Measurements from ENCODE around the gene ARHGAP25. TPM values are rescaled to one million over a fixed set of nuclear protein-coding genes. Genes with fewer than 3 reads are reported as not detected.

The ARHGAP25 gene
- total RNA-seq, 1 experiment from 2014 or later = 0.27 TPM

- Histone ChIP-seq H3K4me1 (ENCODE audit: control insufficient read depth in 1 of 2, insufficient read depth in 2 of 2, low read length in 2 of 2) (peaks cover 0 to 3% of the 10 kb centered on the region in 2 experiments; a peak in 1 of 4 replicates), H3K4me3 (replicated peaks in 1 of 2; ENCODE audit: low read depth in 1 of 2, low read length in 2 of 2) (no peak overlapping the region), H3K9me3 (ENCODE audit: control insufficient read depth in 1 of 2, insufficient read depth in 1 of 2, low read depth in 1 of 2, low read length in 2 of 2) (no peaks in the 10 kb centered on the region), H4K20me1 (ENCODE audit: insufficient read depth) (no peaks in the 10 kb centered on the region), H3K9ac (ENCODE audit: low read length) (no peak overlapping the region), H2AFZ (ENCODE audit: low read depth, low read length, poor library complexity, severe bottlenecking) (no peak overlapping the region), H3K79me2 (ENCODE audit: insufficient read depth, low read length) (no peaks in the 10 kb centered on the region), H3K27ac (ENCODE audit: low read depth, low read length) (no peak overlapping the region), H3K36me3 (ENCODE audit: control insufficient read depth in 1 of 2, insufficient read depth in 2 of 2, low read length in 2 of 2) (no peaks in the 10 kb centered on the region), H3K4me2 (ENCODE audit: low read length) (no peak overlapping the region), H3K27me3 (ENCODE audit: insufficient read depth, low read length) (no peaks in the 10 kb centered on the region; the same call in 1 of the 2 replicates), H3K9me2 (ENCODE audit: insufficient read depth) (no peaks in the 10 kb centered on the region)
- no TSS peak for BruUV-seq (replicated peaks)
- POLR2A ChIA-PET = no interaction called here
- RAD21 ChIA-PET (ENCODE audit: low non-redundant PET in 1 of 2, low total read pairs in 2 of 2, uncharacterized antibody in 2 of 2, unreplicated experiment in 2 of 2) = no interaction called here
- TF ChIP-seq POLR2AphosphoS5 (IDR thresholded peaks at IDR 0.05; ENCODE audit: low read depth, low read length) (no peak), CBX3 (IDR thresholded peaks at IDR 0.05; ENCODE audit: low read depth) (no peak), JUND (IDR thresholded peaks at IDR 0.05) (no peak), ELF1 (IDR thresholded peaks at IDR 0.05; ENCODE audit: borderline replicate concordance, low read depth) (no peak), FOSL1 (IDR thresholded peaks at IDR 0.05; ENCODE audit: low read depth) (no peak), REST (IDR thresholded peaks at IDR 0.05; ENCODE audit: low read depth) (no peak), EZH2 (IDR thresholded peaks at IDR 0.05) (no peak)
- TF ChIP-seq, protein P1, sequence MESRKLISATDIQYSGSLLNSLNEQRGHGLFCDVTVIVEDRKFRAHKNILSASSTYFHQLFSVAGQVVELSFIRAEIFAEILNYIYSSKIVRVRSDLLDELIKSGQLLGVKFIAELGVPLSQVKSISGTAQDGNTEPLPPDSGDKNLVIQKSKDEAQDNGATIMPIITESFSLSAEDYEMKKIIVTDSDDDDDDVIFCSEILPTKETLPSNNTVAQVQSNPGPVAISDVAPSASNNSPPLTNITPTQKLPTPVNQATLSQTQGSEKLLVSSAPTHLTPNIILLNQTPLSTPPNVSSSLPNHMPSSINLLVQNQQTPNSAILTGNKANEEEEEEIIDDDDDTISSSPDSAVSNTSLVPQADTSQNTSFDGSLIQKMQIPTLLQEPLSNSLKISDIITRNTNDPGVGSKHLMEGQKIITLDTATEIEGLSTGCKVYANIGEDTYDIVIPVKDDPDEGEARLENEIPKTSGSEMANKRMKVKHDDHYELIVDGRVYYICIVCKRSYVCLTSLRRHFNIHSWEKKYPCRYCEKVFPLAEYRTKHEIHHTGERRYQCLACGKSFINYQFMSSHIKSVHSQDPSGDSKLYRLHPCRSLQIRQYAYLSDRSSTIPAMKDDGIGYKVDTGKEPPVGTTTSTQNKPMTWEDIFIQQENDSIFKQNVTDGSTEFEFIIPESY (IDR thresholded peaks at IDR 0.05; ENCODE audit: extremely low read depth, insufficient replicate concordance, low read length) = no peak
- no peak for ATAC-seq
- CTCF ChIA-PET = no interaction called here
- no peak for DNase-seq (ENCODE audit: low read depth, low spot score)
- intact Hi-C loops (cut with micrococcal nuclease) = no loop called here
These were observed 57.3 kb downstream of the ARHGAP25 start for GRCh38 chr2:68791914-68792313.
